Common myeloid progenitor, CD34-positive (primary cell): ENCODE results near the gene WSCD2.

Experiments
- CTCF ChIA-PET: fragments of 350-600 bp; sonication (Branson Sonifier 250); formaldehyde crosslinking; loops from one replicate; lab custom pipeline; 2021; ENCODE audit warnings: antibody characterized with exemption; lab: Charles Lee
- POLR2A ChIA-PET: fragments of 350-600 bp; sonication (Branson Sonifier 250); formaldehyde crosslinking; loops from one replicate; lab custom pipeline; 2021; ENCODE audit warnings: antibody characterized with exemption; lab: Charles Lee
- DNase-seq, 3 donors: peaks; one replicate each; pipeline versions ENCODE4 v3.0.0 to v3.0.0-alpha.2; 2013
- H3K27ac ChIP-seq, 2 experiments: 1 replicate in 1 of 2; 2 replicates in 1 of 2; pipeline ENCODE4 v1.7.0; 2013; ENCODE audit warnings: inconsistent platforms in 2 of 2, low read length in 2 of 2, mild to moderate bottlenecking in 2 of 2, low read depth in 1 of 2, moderate library complexity in 1 of 2; ENCODE audit not compliant: severe bottlenecking in 2 of 2, insufficient read depth in 1 of 2, poor library complexity in 1 of 2
- H3K27me3 ChIP-seq, 5 experiments: replicated peaks in 2 of 5; 1 replicate in 3 of 5; 2 replicates in 2 of 5; pipeline versions ENCODE4 v1.6.1 to v1.7.0; 2013; ENCODE audit warnings: low read length in 4 of 5, mild to moderate bottlenecking in 2 of 5, moderate library complexity in 2 of 5, inconsistent platforms in 1 of 5; ENCODE audit not compliant: insufficient read depth in 5 of 5, control insufficient read depth in 4 of 5
- H3K36me3 ChIP-seq, 4 experiments: 1 replicate in 2 of 4; 2 replicates in 2 of 4; pipeline versions ENCODE4 v1.6.1 to v1.7.0; 2013; ENCODE audit warnings: low read length in 3 of 4, control low read depth in 1 of 4, mild to moderate bottlenecking in 1 of 4; ENCODE audit not compliant: control insufficient read depth in 4 of 4, insufficient read depth in 4 of 4
- H3K4me1 ChIP-seq, 4 experiments: 1 replicate in 3 of 4; 2 replicates in 1 of 4; pipeline versions ENCODE4 v1.6.1 to v1.7.1; 2013; ENCODE audit warnings: low read length in 3 of 4, mild to moderate bottlenecking in 3 of 4, control low read depth in 1 of 4, inconsistent platforms in 1 of 4, moderate library complexity in 1 of 4; ENCODE audit not compliant: control insufficient read depth in 4 of 4, insufficient read depth in 4 of 4; ENCODE audit errors: control extremely low read depth in 1 of 4
- H3K4me3 ChIP-seq, 7 experiments: 1 replicate in 4 of 7; 2 replicates in 3 of 7; pipeline versions ENCODE4 v1.5.1 to v1.7.0; 2013; ENCODE audit warnings: mild to moderate bottlenecking in 7 of 7, low read length in 6 of 7, moderate library complexity in 6 of 7, inconsistent platforms in 2 of 7, low read depth in 2 of 7, control low read depth in 1 of 7; ENCODE audit not compliant: insufficient read depth in 4 of 7, control insufficient read depth in 1 of 7; ENCODE audit errors: extremely low read depth in 1 of 7
- H3K9me3 ChIP-seq, 5 experiments: 1 replicate in 4 of 5; 2 replicates in 1 of 5; pipeline versions ENCODE4 v1.6.1 to v1.7.1; 2013; ENCODE audit warnings: low read length in 4 of 5, mild to moderate bottlenecking in 2 of 5, inconsistent platforms in 1 of 5, low read depth in 1 of 5, moderate library complexity in 1 of 5; ENCODE audit not compliant: control insufficient read depth in 4 of 5, insufficient read depth in 2 of 5; ENCODE audit errors: control extremely low read depth in 1 of 5
- WGBS: methylation state at CpG from one replicate; pipeline ENCODE4 v1.1.5; 2013; ENCODE audit not compliant: insufficient coverage; 5-methylcytosine and 5-hydroxymethylcytosine counted together

WSCD2 gene

DNA sequence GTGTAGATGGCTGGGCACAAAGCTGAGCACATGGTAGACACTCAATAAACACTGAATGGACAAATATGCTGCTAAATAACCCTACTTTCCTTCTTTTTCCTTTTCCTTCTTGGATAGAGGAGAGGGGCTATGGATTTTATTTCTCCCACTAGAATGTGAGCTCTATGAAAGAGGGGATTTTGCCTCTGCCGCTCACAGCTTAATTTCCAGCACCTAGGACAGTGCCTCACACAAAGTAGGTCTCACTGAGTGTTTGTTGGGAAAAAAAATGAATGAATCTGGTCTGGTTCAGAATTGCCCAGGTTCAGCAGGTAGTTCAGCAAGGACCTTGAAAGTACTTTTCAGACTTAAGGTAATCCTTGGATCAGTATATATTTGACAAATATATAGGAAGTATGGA, 65.5 kb downstream of the WSCD2 start:
- no peaks in the 10 kb centered on the region for H3K9me3 ChIP-seq
- no peak for DNase-seq

DNA sequence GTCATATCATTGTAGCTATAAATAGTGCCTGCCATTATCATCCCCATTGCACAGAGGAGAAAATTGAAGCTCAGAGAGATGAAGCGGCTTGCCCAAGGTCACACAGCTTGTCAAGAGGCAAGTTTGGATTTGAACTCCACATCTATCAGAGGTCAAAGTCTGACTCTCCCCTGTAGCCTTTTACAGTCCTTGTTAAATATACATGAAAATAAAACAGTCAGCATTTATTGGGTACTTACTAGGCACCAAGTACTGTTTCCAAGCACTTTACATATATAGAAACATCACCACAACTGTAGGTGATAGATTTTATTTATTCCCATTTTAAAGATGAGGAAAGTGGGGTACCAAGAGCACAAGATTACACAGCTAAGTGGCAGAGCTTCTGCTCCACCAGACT, 67.2 kb downstream of the WSCD2 start:
- WGBS: 83% methylated on average over 1 of the region's 1 CpG
- DNase-seq: no peak
- CTCF ChIA-PET: interaction anchor here (1.3 to 3.0 kb wide), 4 partner anchors 15 to 261 kb away, joined by 3 to 25 read pairs (median 5); no protein-coding TSS in a partner anchor
- Histone ChIP-seq H3K27me3 (peaks cover 0 to 12% (median 8%) of the 10 kb centered on the region in 5 experiments), H3K4me1 (no peaks in the 10 kb centered on the region), H3K4me3 (no peak overlapping the region), H3K27ac (no peak overlapping the region), H3K9me3 (no peaks in the 10 kb centered on the region), H3K36me3 (no peaks in the 10 kb centered on the region)
- POLR2A ChIA-PET: no interaction called here

More for the DNA sequence above, 65.5 kb downstream of the WSCD2 start:
- POLR2A ChIA-PET: no interaction called here
- Histone ChIP-seq H3K4me1 (no peaks in the 10 kb centered on the region), H3K27ac (no peak overlapping the region), H3K4me3 (no peak overlapping the region), H3K27me3 (peaks cover 0 to 15% (median 2%) of the 10 kb centered on the region in 5 experiments), H3K36me3 (no peaks in the 10 kb centered on the region)
- CTCF ChIA-PET: interaction anchor here (0.6 to 3.0 kb wide), 13 partner anchors 8 to 209 kb away, joined by 3 to 25 read pairs (median 3); no protein-coding TSS in a partner anchor
- 89% methylated on average over 1 of the region's 1 CpG for WGBS

DNA sequence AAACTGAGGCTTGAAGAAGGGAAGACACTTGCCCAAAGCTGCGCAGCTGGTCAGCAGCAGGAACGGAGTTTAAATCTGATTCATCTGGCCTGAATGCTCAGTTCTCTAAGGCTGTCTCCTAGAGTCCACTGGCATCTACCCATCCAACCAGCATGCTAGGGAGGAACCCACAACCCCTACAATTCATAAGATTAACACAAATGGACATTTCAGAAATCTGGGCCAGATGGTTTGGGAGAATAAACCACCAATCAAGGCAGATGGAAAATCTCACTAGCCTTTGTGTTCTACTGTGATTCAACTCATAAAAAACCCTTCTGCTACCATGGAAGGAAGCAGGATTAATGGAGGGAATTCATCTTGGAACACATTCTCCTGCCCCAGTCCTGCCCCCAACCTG, 67.8 kb downstream of the WSCD2 start:
- no peaks in the 10 kb centered on the region for H3K36me3 ChIP-seq
- DNase-seq: no peak
- CTCF ChIA-PET: interaction anchor here (1.8 to 2.5 kb wide), 2 partner anchors 14 to 261 kb away, joined by 4 to 6 read pairs; no protein-coding TSS in a partner anchor
- 93% methylated on average over 2 of the region's 2 CpGs for WGBS
- H3K4me1 ChIP-seq: no peaks in the 10 kb centered on the region
- POLR2A ChIA-PET: no interaction called here
- no peak overlapping the region for H3K4me3 ChIP-seq
- no peaks in the 10 kb centered on the region for H3K9me3 ChIP-seq
- H3K27ac ChIP-seq: no peak overlapping the region
- peaks cover 0 to 9% (median 6%) of the 10 kb centered on the region in 5 experiments for H3K27me3 ChIP-seq

DNA sequence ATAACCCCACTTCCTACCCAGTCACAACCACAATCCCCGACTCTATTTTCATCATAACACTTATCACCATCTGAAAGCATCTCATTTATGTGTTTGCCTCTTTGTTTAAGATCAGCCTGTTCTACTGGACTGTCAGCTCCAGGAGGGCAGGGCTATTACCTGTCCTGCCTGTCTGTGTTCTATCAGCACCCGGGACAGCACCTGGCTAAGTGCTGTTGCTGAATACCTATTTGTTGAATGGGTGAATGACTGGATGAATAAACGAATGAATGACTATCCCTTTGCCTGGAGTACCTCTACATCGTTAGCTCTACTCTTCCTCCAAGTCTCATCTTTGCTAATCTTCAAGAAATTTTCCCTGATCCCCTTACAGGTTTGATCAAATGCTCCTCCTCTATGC, 69.0 kb downstream of the WSCD2 start:
- CTCF ChIA-PET: interaction anchor here (0.6 kb wide), 1 partner anchor 39 kb away, joined by 4 read pairs; no protein-coding TSS in a partner anchor

DNA sequence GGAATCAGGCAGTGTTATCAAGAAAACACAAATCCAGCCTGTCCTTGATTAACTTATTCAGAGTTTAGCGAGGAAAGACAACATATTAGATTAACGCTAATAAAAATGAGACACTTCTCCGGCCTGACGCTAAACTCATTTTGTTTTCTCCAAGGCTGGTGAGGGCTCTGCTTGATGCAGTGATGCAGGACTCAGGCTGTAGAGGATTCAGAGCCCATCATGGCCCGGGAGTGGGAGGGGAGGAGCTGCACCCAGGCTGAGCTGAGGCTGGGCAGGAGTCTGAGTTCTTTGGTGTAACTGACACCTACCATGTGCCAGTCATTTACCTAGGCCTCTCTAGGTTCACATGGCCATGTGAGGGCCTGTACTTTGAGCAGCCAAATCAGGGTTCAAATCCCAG, 70.0 kb downstream of the WSCD2 start:
- Histone ChIP-seq H3K4me3 (no peak overlapping the region), H3K36me3 (no peaks in the 10 kb centered on the region), H3K4me1 (no peaks in the 10 kb centered on the region), H3K9me3 (peaks cover 0 to 6% (median 0%) of the 10 kb centered on the region in 5 experiments), H3K27ac (no peak overlapping the region), H3K27me3 (peaks cover 0 to 23% (median 7%) of the 10 kb centered on the region in 5 experiments)
- POLR2A ChIA-PET: no interaction called here
- CTCF ChIA-PET: no interaction called here
- WGBS: 90% methylated on average over 4 of the region's 5 CpGs
- no peak for DNase-seq

More for the DNA sequence above, 69.0 kb downstream of the WSCD2 start:
- Histone ChIP-seq H3K27me3 (peaks cover 0 to 16% (median 5%) of the 10 kb centered on the region in 5 experiments), H3K27ac (no peak overlapping the region), H3K4me3 (no peak overlapping the region), H3K36me3 (no peaks in the 10 kb centered on the region), H3K9me3 (peaks cover 0 to under 1% (median 0%) of the 10 kb centered on the region in 5 experiments), H3K4me1 (no peaks in the 10 kb centered on the region)
- 77% methylated on average over 1 of the region's 4 CpGs for WGBS
- no peak for DNase-seq
- POLR2A ChIA-PET: no interaction called here

DNA sequence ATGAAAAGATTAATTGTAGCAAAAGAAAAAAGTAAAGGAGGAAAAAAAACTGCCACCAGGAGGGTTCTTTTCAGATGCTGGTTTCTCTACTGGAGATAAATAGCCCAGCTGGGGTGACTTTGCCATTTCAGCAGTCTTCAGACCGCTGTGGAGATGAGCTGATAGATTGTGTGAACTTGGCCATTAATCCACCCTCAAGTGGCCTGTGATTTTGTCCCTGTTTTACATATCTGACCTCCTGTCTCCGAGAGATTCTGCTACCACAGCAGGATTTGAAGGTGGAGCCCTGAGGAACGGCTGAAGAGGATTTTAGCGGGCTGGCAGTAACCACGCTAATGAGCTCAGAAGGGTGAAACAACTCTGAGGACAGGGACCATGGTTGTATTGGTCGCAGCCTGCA, 72.7 kb downstream of the WSCD2 start:
- CTCF ChIA-PET: interaction anchor here (1.4 kb wide), 1 partner anchor 212 kb away, joined by 3 read pairs; no protein-coding TSS in a partner anchor

DNA sequence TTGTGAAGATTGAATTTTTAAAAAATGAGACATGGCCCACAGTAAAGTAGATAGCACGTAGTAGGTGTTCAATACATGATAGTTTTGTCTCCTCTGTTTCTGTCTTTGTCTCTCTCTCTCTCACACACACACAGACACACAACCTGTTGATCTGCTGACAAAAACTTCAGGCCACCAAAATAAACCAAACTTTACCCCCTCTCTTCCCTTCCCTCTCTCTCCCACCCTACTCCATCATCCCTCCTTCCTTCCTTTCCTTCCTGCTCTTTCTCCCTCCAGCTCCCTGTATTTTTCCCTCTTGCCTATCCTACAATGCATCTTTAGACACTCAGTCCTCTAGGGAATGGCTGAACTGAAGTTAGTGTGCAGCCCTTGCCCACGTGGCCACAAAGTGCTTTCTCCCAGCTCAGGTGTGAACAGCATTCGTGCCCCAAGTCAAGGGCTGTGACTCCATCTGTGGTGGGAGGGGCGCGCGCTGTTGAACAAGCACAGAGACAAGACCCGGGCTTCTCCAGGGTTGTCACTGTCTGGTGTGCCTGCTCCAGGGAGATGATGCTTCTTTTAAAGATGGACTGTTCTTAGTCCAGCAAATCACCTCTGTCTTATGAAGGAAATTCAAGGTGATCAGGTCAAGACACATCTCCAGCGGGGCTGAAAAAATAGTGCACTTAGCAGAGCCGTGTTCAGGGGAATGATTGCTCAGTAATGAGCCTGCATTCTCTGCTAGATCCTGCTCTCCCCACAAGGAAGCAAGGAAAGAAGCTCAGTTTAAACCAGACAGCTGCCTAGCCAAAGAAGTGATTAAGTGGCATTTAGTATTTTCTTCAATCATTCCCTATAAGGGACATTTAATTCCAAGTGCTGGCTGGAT, 75.3 kb downstream of the WSCD2 start:
- Histone ChIP-seq H3K4me1 (no peaks in the 10 kb centered on the region), H3K36me3 (no peaks in the 10 kb centered on the region), H3K27me3 (peaks cover 0 to 30% (median 9%) of the 10 kb centered on the region in 5 experiments), H3K4me3 (no peak overlapping the region), H3K27ac (no peak overlapping the region), H3K9me3 (peaks cover 0 to 6% (median 0%) of the 10 kb centered on the region in 5 experiments)
- CTCF ChIA-PET: no interaction called here
- no peak for DNase-seq
- WGBS: 85% methylated on average over 9 of the region's 9 CpGs
- POLR2A ChIA-PET: no interaction called here

More for the DNA sequence above, 72.7 kb downstream of the WSCD2 start:
- no peak overlapping the region for H3K4me3 ChIP-seq
- H3K4me1 ChIP-seq: no peaks in the 10 kb centered on the region
- H3K36me3 ChIP-seq: no peaks in the 10 kb centered on the region
- DNase-seq: no peak
- H3K27ac ChIP-seq: no peak overlapping the region
- POLR2A ChIA-PET: interaction anchor here (0.7 kb wide), 1 partner anchor 10 kb away, joined by 4 read pairs; no protein-coding TSS in a partner anchor
- 55% methylated on average over 6 of the region's 6 CpGs for WGBS
- peaks cover 0 to 23% (median 7%) of the 10 kb centered on the region in 5 experiments for H3K27me3 ChIP-seq
- H3K9me3 ChIP-seq: peaks cover 0 to 6% (median 0%) of the 10 kb centered on the region in 5 experiments
